ENCODE measurements around the gene ATRNL1.

- no peak for TF ChIP-seq POLR2A (IDR thresholded peaks at IDR 0.05)
- no peak for TF ChIP-seq CTCF (IDR thresholded peaks at IDR 0.05)
Measured at GRCh38 chr10:115606741-115607140, 513.6 kb downstream of the ATRNL1 start.
